Medulla oblongata (tissue), 1 donor: ENCODE measurements around the gene LRRN3.

Experiments used
- DNase-seq: peaks from one replicate; pipeline ENCODE4 v3.0.0-alpha.2; 2015; ENCODE audit errors: extremely low spot score

LRRN3 gene

GRCh38 chr7:111077001-111077400 is 13.9 kb upstream of the LRRN3 start:
- no peak for DNase-seq

GRCh38 chr7:111080495-111081105 is 10.3 kb upstream of the LRRN3 start:
- no peak for DNase-seq

- no peak for DNase-seq
Measured at GRCh38 chr7:111081546-111082267, 9.2 kb upstream of the LRRN3 start.

GRCh38 chr7:111082351-111082750 is 8.6 kb upstream of the LRRN3 start:
- peak; percentile 43 for DNase-seq

- DNase-seq, result peak; percentile 73
Measured at GRCh38 chr7:111083413-111083812, 7.5 kb upstream of the LRRN3 start.

- DNase-seq, result no peak
Measured at GRCh38 chr7:111085356-111085755, 5.6 kb upstream of the LRRN3 start.

GRCh38 chr7:111086532-111086931 is 4.4 kb upstream of the LRRN3 start:
- no peak for DNase-seq

GRCh38 chr7:111088328-111088727 is 2.6 kb upstream of the LRRN3 start:
- no peak for DNase-seq

- peak; percentile 73 for DNase-seq
Measured at GRCh38 chr7:111089822-111090426, 1.0 kb upstream of the LRRN3 start.

- DNase-seq, result peak; percentile 49
Measured at GRCh38 chr7:111091593-111092358, 849 bp downstream of the LRRN3 start.

GRCh38 chr7:111092406-111093236 is 1.7 kb downstream of the LRRN3 start:
- no peak for DNase-seq

GRCh38 chr7:111093496-111093895 is 2.6 kb downstream of the LRRN3 start:
- DNase-seq, result no peak

- DNase-seq, result no peak
Measured at GRCh38 chr7:111094419-111094818, 3.5 kb downstream of the LRRN3 start.

- no peak for DNase-seq
Measured at GRCh38 chr7:111096997-111097396, 6.1 kb downstream of the LRRN3 start.

GRCh38 chr7:111098011-111098925 is 7.3 kb downstream of the LRRN3 start:
- peak; percentile 78 for DNase-seq

GRCh38 chr7:111098926-111099250 is 8.0 kb downstream of the LRRN3 start:
- DNase-seq, result no peak

- DNase-seq, result no peak
Measured at GRCh38 chr7:111101856-111102646, 11.1 kb downstream of the LRRN3 start.

- DNase-seq, result no peak
Measured at GRCh38 chr7:111103136-111103535, 12.2 kb downstream of the LRRN3 start.

GRCh38 chr7:111103678-111104274 is 12.8 kb downstream of the LRRN3 start:
- DNase-seq, result no peak
